Measurements from ENCODE around the gene SLC16A2. TPM values are rescaled to one million over a fixed set of nuclear protein-coding genes. Genes with fewer than 3 reads are reported as not detected.

The SLC16A2 gene
- total RNA-seq, 2 donors from 2014 or later: 7.9 to 11.6 TPM

DNA sequence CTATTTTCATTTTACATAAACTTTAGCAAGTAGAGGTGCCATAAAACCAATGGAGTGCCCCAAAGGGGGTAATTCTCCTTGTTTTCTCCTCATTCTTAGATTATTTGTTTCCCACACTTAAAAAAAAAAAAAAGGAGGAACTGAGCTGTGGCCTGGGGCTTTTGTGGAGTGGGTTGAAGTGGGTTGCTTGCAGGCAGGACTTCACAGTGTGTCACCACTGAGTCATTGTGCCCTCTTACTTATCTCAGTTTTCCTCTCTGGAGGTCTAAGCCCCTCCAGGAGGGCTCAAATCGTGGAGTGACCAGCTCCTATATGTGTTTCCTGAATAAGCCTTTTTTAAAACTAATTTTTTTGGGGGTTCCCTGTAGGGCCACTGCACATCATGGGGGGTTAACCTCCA lies 69.0 kb downstream of the SLC16A2 start:
- no peak for DNase-seq (ENCODE audit: low spot score)
- H3K27me3 ChIP-seq (replicated peaks; ENCODE audit: insufficient read depth): no peaks in the 10 kb centered on the region
- TF ChIP-seq, protein P1, sequence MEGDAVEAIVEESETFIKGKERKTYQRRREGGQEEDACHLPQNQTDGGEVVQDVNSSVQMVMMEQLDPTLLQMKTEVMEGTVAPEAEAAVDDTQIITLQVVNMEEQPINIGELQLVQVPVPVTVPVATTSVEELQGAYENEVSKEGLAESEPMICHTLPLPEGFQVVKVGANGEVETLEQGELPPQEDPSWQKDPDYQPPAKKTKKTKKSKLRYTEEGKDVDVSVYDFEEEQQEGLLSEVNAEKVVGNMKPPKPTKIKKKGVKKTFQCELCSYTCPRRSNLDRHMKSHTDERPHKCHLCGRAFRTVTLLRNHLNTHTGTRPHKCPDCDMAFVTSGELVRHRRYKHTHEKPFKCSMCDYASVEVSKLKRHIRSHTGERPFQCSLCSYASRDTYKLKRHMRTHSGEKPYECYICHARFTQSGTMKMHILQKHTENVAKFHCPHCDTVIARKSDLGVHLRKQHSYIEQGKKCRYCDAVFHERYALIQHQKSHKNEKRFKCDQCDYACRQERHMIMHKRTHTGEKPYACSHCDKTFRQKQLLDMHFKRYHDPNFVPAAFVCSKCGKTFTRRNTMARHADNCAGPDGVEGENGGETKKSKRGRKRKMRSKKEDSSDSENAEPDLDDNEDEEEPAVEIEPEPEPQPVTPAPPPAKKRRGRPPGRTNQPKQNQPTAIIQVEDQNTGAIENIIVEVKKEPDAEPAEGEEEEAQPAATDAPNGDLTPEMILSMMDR (IDR thresholded peaks at IDR 0.05): no peak
- H3K36me3 ChIP-seq: no peaks in the 10 kb centered on the region
- no peaks in the 10 kb centered on the region for H3K4me1 ChIP-seq (ENCODE audit: control insufficient read depth in 1 of 2, low read depth in 2 of 2)
- H3K9me3 ChIP-seq: no peaks in the 10 kb centered on the region
- no peak overlapping the region for H3K27ac ChIP-seq
- no peak overlapping the region for H3K4me3 ChIP-seq
- ATAC-seq (ENCODE audit: insufficient number of reproducible peaks, low FRiP score, low read depth): no peak

DNA sequence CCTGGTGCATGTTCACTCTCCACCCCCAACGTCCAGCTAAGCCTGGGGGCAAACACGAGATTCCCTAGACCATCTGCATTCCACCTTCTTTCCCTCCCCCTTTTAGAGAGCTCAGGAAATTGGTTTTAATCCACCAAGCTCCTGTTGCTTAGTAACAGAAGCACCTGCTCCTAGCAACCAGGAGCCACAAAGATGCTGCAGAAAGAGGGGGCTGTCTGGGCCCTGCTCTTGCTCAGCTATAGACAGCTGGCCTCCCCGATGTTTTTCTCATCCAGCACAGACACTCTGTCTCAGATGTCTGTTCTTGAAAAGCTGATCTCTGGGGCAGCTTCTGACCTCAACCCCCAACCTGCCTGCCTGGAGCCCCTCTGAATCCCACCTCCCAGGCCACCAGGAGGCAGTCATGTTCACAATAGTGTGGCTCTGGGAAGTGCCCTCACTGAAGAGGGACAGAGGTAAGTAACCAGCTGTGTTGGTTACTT lies 71.5 kb downstream of the SLC16A2 start:
- H3K27ac ChIP-seq: no peak overlapping the region
- no peak overlapping the region for H3K4me3 ChIP-seq
- H3K36me3 ChIP-seq: no peaks in the 10 kb centered on the region
- no peak for ATAC-seq (ENCODE audit: insufficient number of reproducible peaks, low FRiP score, low read depth)
- TF ChIP-seq, protein P1 (IDR thresholded peaks at IDR 0.05): no peak
- DNase-seq (ENCODE audit: low spot score): no peak
- H3K27me3 ChIP-seq (replicated peaks; ENCODE audit: insufficient read depth): no peaks in the 10 kb centered on the region
- H3K4me1 ChIP-seq (ENCODE audit: control insufficient read depth in 1 of 2, low read depth in 2 of 2): no peaks in the 10 kb centered on the region
- no peaks in the 10 kb centered on the region for H3K9me3 ChIP-seq

DNA sequence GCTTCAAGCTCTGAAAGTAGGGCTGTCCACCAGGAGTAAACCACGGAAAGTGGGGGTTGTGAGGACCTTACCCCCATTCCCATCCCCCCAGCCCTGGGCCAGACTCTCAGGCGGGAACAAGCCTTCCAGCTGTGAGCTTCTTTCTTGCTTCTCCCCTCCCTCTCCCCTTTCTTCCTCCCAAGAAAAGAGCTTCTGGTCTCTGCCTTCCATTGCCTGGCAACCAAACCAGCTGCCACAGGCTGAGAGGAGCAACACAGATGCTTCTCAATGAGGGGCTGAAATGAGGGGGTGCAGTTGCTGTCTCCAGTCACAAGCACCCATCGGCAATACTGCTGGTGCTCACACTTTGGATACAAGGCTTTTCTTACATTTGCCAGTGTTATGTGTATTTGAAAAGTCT lies 72.5 kb downstream of the SLC16A2 start:
- no peaks in the 10 kb centered on the region for H3K4me1 ChIP-seq (ENCODE audit: control insufficient read depth in 1 of 2, low read depth in 2 of 2)
- ATAC-seq (ENCODE audit: insufficient number of reproducible peaks, low FRiP score, low read depth): no peak
- no peak for DNase-seq (ENCODE audit: low spot score)
- no peaks in the 10 kb centered on the region for H3K9me3 ChIP-seq
- H3K4me3 ChIP-seq: no peak overlapping the region
- no peaks in the 10 kb centered on the region for H3K27me3 ChIP-seq (replicated peaks; ENCODE audit: insufficient read depth)
- TF ChIP-seq, protein P1 (IDR thresholded peaks at IDR 0.05): no peak
- H3K36me3 ChIP-seq: no peaks in the 10 kb centered on the region
- no peak overlapping the region for H3K27ac ChIP-seq

DNA sequence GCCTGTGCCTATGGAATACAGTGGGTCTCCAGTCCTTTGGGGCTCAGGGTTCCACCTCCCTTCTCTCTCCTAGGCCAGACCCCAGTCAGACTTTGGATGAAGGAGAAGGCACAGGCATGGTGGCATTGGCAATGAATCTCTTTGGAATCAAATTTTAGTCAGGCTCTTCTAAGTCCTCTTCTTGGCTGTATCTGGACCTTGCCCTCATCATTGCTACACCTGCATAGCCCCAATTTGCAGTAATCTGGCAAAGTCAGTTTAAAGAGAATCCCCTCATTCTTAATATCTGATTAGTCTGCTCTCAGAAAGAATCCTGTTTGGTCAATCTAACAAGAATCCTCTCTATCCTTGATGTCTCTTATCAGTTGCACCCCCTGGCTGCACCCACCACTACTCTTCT lies 77.6 kb downstream of the SLC16A2 start:
- no peaks in the 10 kb centered on the region for H3K27me3 ChIP-seq (replicated peaks; ENCODE audit: insufficient read depth)
- ATAC-seq (ENCODE audit: insufficient number of reproducible peaks, low FRiP score, low read depth): no peak
- DNase-seq (ENCODE audit: low spot score): no peak
- no peaks in the 10 kb centered on the region for H3K36me3 ChIP-seq
- H3K4me3 ChIP-seq: no peak overlapping the region
- no peaks in the 10 kb centered on the region for H3K4me1 ChIP-seq (ENCODE audit: control insufficient read depth in 1 of 2, low read depth in 2 of 2)
- no peak overlapping the region for H3K27ac ChIP-seq
- H3K9me3 ChIP-seq: no peaks in the 10 kb centered on the region
- TF ChIP-seq, protein P1 (IDR thresholded peaks at IDR 0.05): no peak

DNA sequence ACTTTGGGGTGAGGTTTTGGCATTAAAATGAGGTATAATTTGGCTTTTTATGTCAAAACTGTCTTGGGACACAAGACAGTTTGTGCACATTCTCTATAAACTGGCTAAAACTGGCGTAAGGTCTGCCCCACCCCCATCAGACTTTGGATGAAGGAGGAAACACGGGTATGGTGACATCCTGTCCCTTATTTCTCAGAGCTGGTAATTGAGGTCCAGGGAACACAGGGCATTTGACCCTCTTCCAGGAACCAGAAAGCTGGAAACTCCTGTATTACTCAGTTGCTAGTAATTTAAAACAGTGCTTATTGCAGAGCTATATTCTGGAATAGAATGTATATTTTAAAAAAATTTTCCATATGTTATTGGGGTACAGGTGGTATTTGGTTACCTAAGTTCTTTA lies 78.8 kb downstream of the SLC16A2 start:
- Histone ChIP-seq H3K4me1 (ENCODE audit: control insufficient read depth in 1 of 2, low read depth in 2 of 2) (no peaks in the 10 kb centered on the region), H3K36me3 (no peaks in the 10 kb centered on the region), H3K27ac (no peak overlapping the region), H3K9me3 (no peaks in the 10 kb centered on the region), H3K4me3 (no peak overlapping the region), H3K27me3 (replicated peaks; ENCODE audit: insufficient read depth) (no peaks in the 10 kb centered on the region)
- ATAC-seq (ENCODE audit: insufficient number of reproducible peaks, low FRiP score, low read depth) (no peak), DNase-seq (ENCODE audit: low spot score) (no peak)
- TF ChIP-seq, protein P1 (IDR thresholded peaks at IDR 0.05): no peak

All from thoracic aorta (tissue), 2 donors.